Stimulated activated CD4-positive, alpha-beta T cell treated with anti-CD3 and anti-CD28 coated beads, TNF-alpha, amount 100 ng/mL, for 1 hour (primary cell): ENCODE results near the gene SLC48A1.

ENCODE experiments used
- DNase-seq, 3 donors: peaks; one replicate each; pipeline ENCODE4 v3.0.0-alpha.2; 2020; ENCODE audit warnings: low read depth in 3 of 3, low spot score in 1 of 3

Gene SLC48A1

GRCh38 chr12:47822401-47822800, 49.4 kb downstream of the SLC48A1 start:
- no peak for DNase-seq

GRCh38 chr12:47822863-47823262, 49.8 kb downstream of the SLC48A1 start:
- no peak for DNase-seq

GRCh38 chr12:47823422-47824086, 50.5 kb downstream of the SLC48A1 start:
- no peak for DNase-seq

GRCh38 chr12:47824198-47824597, 51.2 kb downstream of the SLC48A1 start:
- no peak for DNase-seq

- DNase-seq: no peak
Observed at GRCh38 chr12:47824635-47825034, 51.6 kb downstream of the SLC48A1 start.

- DNase-seq: no peak
Observed at GRCh38 chr12:47825173-47825639, 52.2 kb downstream of the SLC48A1 start.

GRCh38 chr12:47828008-47828975, 55.3 kb downstream of the SLC48A1 start:
- DNase-seq: no peak

- no peak for DNase-seq
Observed at GRCh38 chr12:47828976-47829482, 56.0 kb downstream of the SLC48A1 start.

GRCh38 chr12:47829584-47829983, 56.5 kb downstream of the SLC48A1 start:
- no peak for DNase-seq
